Measurements from ENCODE around the gene FAM3A.

Gene FAM3A

GRCh38 chrX:154468217-154468616, 47.8 kb downstream of the FAM3A start:
- Histone ChIP-seq H3K27me3 (ENCODE audit: insufficient read depth, insufficient read length) (no peaks in the 10 kb centered on the region), H3K4me3 (ENCODE audit: insufficient read length, low read depth) (no peak overlapping the region), H3K4me1 (ENCODE audit: insufficient read depth, insufficient read length) (no peaks in the 10 kb centered on the region), H3K9me3 (ENCODE audit: insufficient read depth, low read length) (no peaks in the 10 kb centered on the region), H3K36me3 (ENCODE audit: insufficient read depth, insufficient read length, low read length) (peaks cover 61% of the 10 kb centered on the region), H3K9ac (ENCODE audit: insufficient read length, low read depth) (no peak overlapping the region)
- TF ChIP-seq YY1 (IDR thresholded peaks at IDR 0.05; ENCODE audit: insufficient read depth, insufficient read length) (no peak), SUZ12 (IDR thresholded peaks at IDR 0.05; ENCODE audit: extremely low read depth, insufficient read depth, insufficient read length) (no peak), ZNF274 (IDR thresholded peaks at IDR 0.05; ENCODE audit: low read depth, low read length) (no peak)
- no peak for DNase-seq (ENCODE audit: low read depth, low spot score)

- TF ChIP-seq ZNF274 (IDR thresholded peaks at IDR 0.05; ENCODE audit: low read depth, low read length) (no peak), SUZ12 (IDR thresholded peaks at IDR 0.05; ENCODE audit: extremely low read depth, insufficient read depth, insufficient read length) (no peak), YY1 (IDR thresholded peaks at IDR 0.05; ENCODE audit: insufficient read depth, insufficient read length) (no peak)
- Histone ChIP-seq H3K4me1 (ENCODE audit: insufficient read depth, insufficient read length) (no peaks in the 10 kb centered on the region), H3K9ac (ENCODE audit: insufficient read length, low read depth) (no peak overlapping the region), H3K27me3 (ENCODE audit: insufficient read depth, insufficient read length) (no peaks in the 10 kb centered on the region), H3K36me3 (ENCODE audit: insufficient read depth, insufficient read length, low read length) (peaks cover 61% of the 10 kb centered on the region), H3K9me3 (ENCODE audit: insufficient read depth, low read length) (no peaks in the 10 kb centered on the region), H3K4me3 (ENCODE audit: insufficient read length, low read depth) (no peak overlapping the region)
- DNase-seq (ENCODE audit: low read depth, low spot score): no peak
Measured at GRCh38 chrX:154467556-154467955, 48.5 kb downstream of the FAM3A start.

GRCh38 chrX:154466907-154467306, 49.1 kb downstream of the FAM3A start:
- DNase-seq (ENCODE audit: low read depth, low spot score): no peak
- TF ChIP-seq SUZ12 (IDR thresholded peaks at IDR 0.05; ENCODE audit: extremely low read depth, insufficient read depth, insufficient read length): no peak
- TF ChIP-seq YY1 (IDR thresholded peaks at IDR 0.05; ENCODE audit: insufficient read depth, insufficient read length): no peak
- no peak for TF ChIP-seq ZNF274 (IDR thresholded peaks at IDR 0.05; ENCODE audit: low read depth, low read length)
- H3K36me3 ChIP-seq (ENCODE audit: insufficient read depth, insufficient read length, low read length): peaks cover 58% of the 10 kb centered on the region

GRCh38 chrX:154466036-154466435, 50.0 kb downstream of the FAM3A start:
- no peak overlapping the region for H3K9ac ChIP-seq (ENCODE audit: insufficient read length, low read depth)
- H3K9me3 ChIP-seq (ENCODE audit: insufficient read depth, low read length): no peaks in the 10 kb centered on the region
- no peak for DNase-seq (ENCODE audit: low read depth, low spot score)
- H3K4me3 ChIP-seq (ENCODE audit: insufficient read length, low read depth): no peak overlapping the region
- H3K27me3 ChIP-seq (ENCODE audit: insufficient read depth, insufficient read length): no peaks in the 10 kb centered on the region
- H3K4me1 ChIP-seq (ENCODE audit: insufficient read depth, insufficient read length): no peaks in the 10 kb centered on the region
- TF ChIP-seq ZNF274 (IDR thresholded peaks at IDR 0.05; ENCODE audit: low read depth, low read length): no peak
- no peak for TF ChIP-seq SUZ12 (IDR thresholded peaks at IDR 0.05; ENCODE audit: extremely low read depth, insufficient read depth, insufficient read length)
- TF ChIP-seq YY1 (IDR thresholded peaks at IDR 0.05; ENCODE audit: insufficient read depth, insufficient read length): no peak
- peaks cover 57% of the 10 kb centered on the region for H3K36me3 ChIP-seq (ENCODE audit: insufficient read depth, insufficient read length, low read length)

More at GRCh38 chrX:154466907-154467306, 49.1 kb downstream of the FAM3A start:
- H3K9ac ChIP-seq (ENCODE audit: insufficient read length, low read depth): no peak overlapping the region
- no peaks in the 10 kb centered on the region for H3K9me3 ChIP-seq (ENCODE audit: insufficient read depth, low read length)
- H3K4me1 ChIP-seq (ENCODE audit: insufficient read depth, insufficient read length): no peaks in the 10 kb centered on the region
- no peak overlapping the region for H3K4me3 ChIP-seq (ENCODE audit: insufficient read length, low read depth)
- H3K27me3 ChIP-seq (ENCODE audit: insufficient read depth, insufficient read length): no peaks in the 10 kb centered on the region

GRCh38 chrX:154465601-154466000, 50.4 kb downstream of the FAM3A start:
- DNase-seq (ENCODE audit: low read depth, low spot score): no peak
- no peaks in the 10 kb centered on the region for H3K27me3 ChIP-seq (ENCODE audit: insufficient read depth, insufficient read length)
- H3K9ac ChIP-seq (ENCODE audit: insufficient read length, low read depth): no peak overlapping the region
- H3K4me3 ChIP-seq (ENCODE audit: insufficient read length, low read depth): no peak overlapping the region
- H3K36me3 ChIP-seq (ENCODE audit: insufficient read depth, insufficient read length, low read length): peaks cover 57% of the 10 kb centered on the region
- TF ChIP-seq ZNF274 (IDR thresholded peaks at IDR 0.05; ENCODE audit: low read depth, low read length) (no peak), SUZ12 (IDR thresholded peaks at IDR 0.05; ENCODE audit: extremely low read depth, insufficient read depth, insufficient read length) (no peak)
- H3K9me3 ChIP-seq (ENCODE audit: insufficient read depth, low read length): no peaks in the 10 kb centered on the region
- no peaks in the 10 kb centered on the region for H3K4me1 ChIP-seq (ENCODE audit: insufficient read depth, insufficient read length)

GRCh38 chrX:154464806-154465365, 51.1 kb downstream of the FAM3A start:
- DNase-seq (ENCODE audit: low read depth, low spot score): no peak
- H3K27me3 ChIP-seq (ENCODE audit: insufficient read depth, insufficient read length): no peaks in the 10 kb centered on the region
- no peaks in the 10 kb centered on the region for H3K9me3 ChIP-seq (ENCODE audit: insufficient read depth, low read length)
- no peak overlapping the region for H3K4me3 ChIP-seq (ENCODE audit: insufficient read length, low read depth)
- no peak for TF ChIP-seq ZNF274 (IDR thresholded peaks at IDR 0.05; ENCODE audit: low read depth, low read length)
- TF ChIP-seq YY1 (IDR thresholded peaks at IDR 0.05; ENCODE audit: insufficient read depth, insufficient read length): no peak
- TF ChIP-seq SUZ12 (IDR thresholded peaks at IDR 0.05; ENCODE audit: extremely low read depth, insufficient read depth, insufficient read length): no peak
- no peak overlapping the region for H3K9ac ChIP-seq (ENCODE audit: insufficient read length, low read depth)
- no peaks in the 10 kb centered on the region for H3K4me1 ChIP-seq (ENCODE audit: insufficient read depth, insufficient read length)
- H3K36me3 ChIP-seq (ENCODE audit: insufficient read depth, insufficient read length, low read length): peaks cover 54% of the 10 kb centered on the region

GRCh38 chrX:154463611-154464220, 52.3 kb downstream of the FAM3A start:
- Histone ChIP-seq H3K27me3 (ENCODE audit: insufficient read depth, insufficient read length) (no peaks in the 10 kb centered on the region), H3K4me3 (ENCODE audit: insufficient read length, low read depth) (no peak overlapping the region), H3K36me3 (ENCODE audit: insufficient read depth, insufficient read length, low read length) (peaks cover 47% of the 10 kb centered on the region), H3K9ac (ENCODE audit: insufficient read length, low read depth) (no peak overlapping the region), H3K9me3 (ENCODE audit: insufficient read depth, low read length) (no peaks in the 10 kb centered on the region), H3K4me1 (ENCODE audit: insufficient read depth, insufficient read length) (no peaks in the 10 kb centered on the region)
- no peak for TF ChIP-seq ZNF274 (IDR thresholded peaks at IDR 0.05; ENCODE audit: low read depth, low read length)
- no peak for TF ChIP-seq SUZ12 (IDR thresholded peaks at IDR 0.05; ENCODE audit: extremely low read depth, insufficient read depth, insufficient read length)
- no peak for TF ChIP-seq YY1 (IDR thresholded peaks at IDR 0.05; ENCODE audit: insufficient read depth, insufficient read length)
- no peak for DNase-seq (ENCODE audit: low read depth, low spot score)
